Right lobe of liver (tissue), 6 donors: ENCODE measurements around the gene PKD1. TPM values are rescaled to one million over a fixed set of nuclear protein-coding genes. Genes with fewer than 3 reads are reported as not detected.
A peak's percentile ranks its signal among the peaks of the same experiment; 100 is the strongest.

ENCODE experiments used
- ATAC-seq, 4 donors: fragments of 200-7000 bp; cut with Tn5 transposase; one replicate each; pipeline ENCODE4 v1.9.1; 2020; ENCODE audit warnings: mild to moderate bottlenecking in 4 of 4, moderate library complexity in 4 of 4
- DNase-seq, 3 donors: peaks; one replicate each; pipeline ENCODE4 v3.0.0-alpha.2; 2020
- H3K27ac ChIP-seq, 3 donors: fragments of 200-600 bp; one replicate each; pipeline ENCODE4 v1.8.0; 2022
- H3K27me3 ChIP-seq, 2 donors: fragments of 200-600 bp; one replicate each; pipeline ENCODE4 v1.8.0; 2022
- H3K36me3 ChIP-seq, 4 donors: fragments of 200-600 bp; sonication (generic) in 1 of 4; one replicate each; pipeline versions ENCODE4 v1.5.1 to v1.8.0; 2017 to 2022; ENCODE audit warnings: control low read depth in 1 of 4
- H3K4me1 ChIP-seq, 4 donors: fragments of 200-600 bp; sonication (generic) in 1 of 4; one replicate each; pipeline versions ENCODE4 v1.5.1 to v1.8.0; 2017 to 2022; ENCODE audit warnings: control low read depth in 1 of 4
- H3K4me3 ChIP-seq, 3 donors: fragments of 200-600 bp; one replicate each; pipeline ENCODE4 v1.8.0; 2022
- H3K9me3 ChIP-seq, 4 donors: fragments of 200-600 bp; sonication (generic) in 1 of 4; one replicate each; pipeline versions ENCODE4 v1.5.1 to v1.8.0; 2017 to 2022; ENCODE audit warnings: control low read depth in 1 of 4
- POLR2A ChIP-seq: fragments of 450-650 bp; IDR thresholded peaks from one replicate; pipeline ENCODE4 v1.6.1; 2017; ENCODE audit warnings: antibody characterized with exemption, mild to moderate bottlenecking
- WGBS: methylation state at CpG from one replicate; pipeline ENCODE4 v1.1.6; 2018; ENCODE audit warnings: low coverage, low lambda C conversion rate; ENCODE audit not compliant: insufficient coverage; ENCODE audit errors: missing lambda C conversion rate; 5-methylcytosine and 5-hydroxymethylcytosine counted together
- intact Hi-C, 2 donors: fragments of 100-400 bp; cut with DNase I; formaldehyde crosslinking; loops; one replicate each; pipeline versions ENCODE4 v1.11.2 to v1.14.1; 2022
- total RNA-seq, 6 experiments: library from RNA; depleted of rRNA in 2 of 6; stranded (reverse); fragments of >200 nt in 2 of 6; fragmentation: NEBNext Ultra II Directional in 3 of 6; extraction: Animal tissue kit (Norgen Biotek cat#: 25700) in 3 of 6; gene quantifications; one replicate each; pipeline versions ENCODE4 v1.1.0 to v1.2.4, GENCODE V29; 2016 to 2023
- TF ChIP-seq, protein P1 (sequence below), 4 donors: fragments of 200-600 bp in 3 of 4; fragments of 450-650 bp in 1 of 4; IDR thresholded peaks; one replicate each; pipeline versions ENCODE4 v1.5.1 to v1.8.0; 2016 to 2022; ENCODE audit warnings: antibody characterized with exemption in 4 of 4, mild to moderate bottlenecking in 2 of 4
- donor health status: DM: no; HTN: yes; CAD: no.
- donor health status: DM: no; HTN: no; CAD: no.
- donor health status: DM: no; HTN: no; CAD: no.
- donor health status: DM: no; HTN: yes; CAD: no.
- donor health status: DM: no; HTN: yes; CAD: no.

The PKD1 gene
- total RNA-seq, 6 experiments from 2014 or later, result 28.5 to 58.2 (median 42.8) TPM

- no peak overlapping the region for H3K4me3 ChIP-seq
- DNase-seq (no peak), ATAC-seq (no peak)
- H3K36me3 ChIP-seq, result peaks cover 0 to 4% (median 1%) of the 10 kb centered on the region in 4 donors
- H3K27ac ChIP-seq, result no peak overlapping the region
- intact Hi-C loops, result no loop called here
- H3K9me3 ChIP-seq, result no peaks in the 10 kb centered on the region
- WGBS, result no CpG with 5 or more reads among the region's 13 CpGs
- TF ChIP-seq POLR2A, result no peak
- TF ChIP-seq, protein P1, sequence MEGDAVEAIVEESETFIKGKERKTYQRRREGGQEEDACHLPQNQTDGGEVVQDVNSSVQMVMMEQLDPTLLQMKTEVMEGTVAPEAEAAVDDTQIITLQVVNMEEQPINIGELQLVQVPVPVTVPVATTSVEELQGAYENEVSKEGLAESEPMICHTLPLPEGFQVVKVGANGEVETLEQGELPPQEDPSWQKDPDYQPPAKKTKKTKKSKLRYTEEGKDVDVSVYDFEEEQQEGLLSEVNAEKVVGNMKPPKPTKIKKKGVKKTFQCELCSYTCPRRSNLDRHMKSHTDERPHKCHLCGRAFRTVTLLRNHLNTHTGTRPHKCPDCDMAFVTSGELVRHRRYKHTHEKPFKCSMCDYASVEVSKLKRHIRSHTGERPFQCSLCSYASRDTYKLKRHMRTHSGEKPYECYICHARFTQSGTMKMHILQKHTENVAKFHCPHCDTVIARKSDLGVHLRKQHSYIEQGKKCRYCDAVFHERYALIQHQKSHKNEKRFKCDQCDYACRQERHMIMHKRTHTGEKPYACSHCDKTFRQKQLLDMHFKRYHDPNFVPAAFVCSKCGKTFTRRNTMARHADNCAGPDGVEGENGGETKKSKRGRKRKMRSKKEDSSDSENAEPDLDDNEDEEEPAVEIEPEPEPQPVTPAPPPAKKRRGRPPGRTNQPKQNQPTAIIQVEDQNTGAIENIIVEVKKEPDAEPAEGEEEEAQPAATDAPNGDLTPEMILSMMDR (IDR thresholded peaks at IDR 0.05), result no peak
- peaks cover 0 to 69% (median 25%) of the 10 kb centered on the region in 4 donors for H3K4me1 ChIP-seq
- H3K27me3 ChIP-seq, result no peaks in the 10 kb centered on the region
Observed at GRCh38 chr16:2162676-2163118, 27.0 kb upstream of the PKD1 start.

DNA sequence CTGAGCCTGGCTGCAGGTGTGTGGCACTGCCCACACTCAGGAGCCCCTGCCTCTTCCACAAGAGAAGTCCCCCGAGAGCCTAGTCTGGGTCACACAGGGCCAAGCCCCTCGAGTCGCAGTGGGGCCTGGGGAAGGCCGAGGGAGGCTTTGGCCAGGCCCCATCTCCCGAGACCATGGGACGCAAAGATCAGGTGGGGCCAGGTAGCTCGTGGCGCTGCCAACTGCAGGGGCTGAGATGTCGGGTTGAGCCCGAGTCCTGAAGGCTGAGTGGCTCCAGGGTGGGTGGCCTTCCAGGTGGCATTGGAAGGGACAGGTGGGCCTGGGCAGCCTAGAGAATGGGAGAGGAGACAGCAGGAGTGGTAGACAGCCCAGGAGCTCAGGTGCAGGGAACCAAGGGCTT is 26.2 kb upstream of the PKD1 start:
- peak overlapping the region in 1 of 3 donors; percentile 71 for H3K27ac ChIP-seq
- WGBS, result no CpG with 5 or more reads among the region's 10 CpGs
- H3K4me3 ChIP-seq, result no peak overlapping the region
- H3K27me3 ChIP-seq, result no peaks in the 10 kb centered on the region
- no peaks in the 10 kb centered on the region for H3K9me3 ChIP-seq
- ATAC-seq (no peak), DNase-seq (no peak)
- TF ChIP-seq POLR2A, result no peak
- TF ChIP-seq, protein P1 (IDR thresholded peaks at IDR 0.05), result no peak
- peaks cover 0 to 72% (median 27%) of the 10 kb centered on the region in 4 donors for H3K4me1 ChIP-seq
- peaks cover 0 to 3% (median 1%) of the 10 kb centered on the region in 4 donors for H3K36me3 ChIP-seq
- intact Hi-C loops, result no loop called here

DNA sequence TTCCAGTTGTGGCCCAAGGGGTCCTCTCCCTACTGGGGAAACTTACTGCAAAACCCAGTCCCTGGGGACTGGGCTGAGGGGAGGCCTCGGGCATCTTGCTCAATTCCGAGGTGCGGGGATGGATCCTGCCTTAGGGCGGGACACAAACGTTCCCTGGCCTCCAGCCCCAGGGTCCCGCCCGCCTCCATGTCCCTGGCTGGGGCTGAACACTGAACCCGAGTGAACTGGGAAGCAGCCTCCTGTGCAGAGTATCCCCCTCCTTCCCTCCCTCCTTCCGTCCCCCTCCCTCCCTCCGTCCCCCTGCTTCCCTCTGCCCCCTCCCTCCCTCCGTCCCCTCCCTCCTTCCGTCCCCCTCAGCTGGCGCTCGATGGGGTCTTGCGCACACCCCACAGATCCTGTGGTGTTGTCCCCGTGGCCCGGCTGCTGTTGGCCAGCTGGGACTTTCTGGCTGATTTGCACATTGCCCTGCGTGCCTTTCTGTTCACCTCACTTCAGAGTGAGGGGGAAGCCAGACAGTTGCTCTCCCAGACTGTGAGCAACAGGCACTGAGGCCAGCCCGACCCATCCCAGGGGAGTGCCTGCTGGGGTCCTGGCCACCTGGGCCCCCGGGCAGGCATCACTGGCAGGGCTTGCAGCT is 25.3 kb upstream of the PKD1 start:
- 37% methylated on average over 15 of the region's 20 CpGs for WGBS
- intact Hi-C loops, result no loop called here
- H3K4me1 ChIP-seq, result peaks cover 0 to 66% (median 24%) of the 10 kb centered on the region in 4 donors
- H3K9me3 ChIP-seq, result no peaks in the 10 kb centered on the region
- TF ChIP-seq, protein P1 (IDR thresholded peaks at IDR 0.05), result no peak
- TF ChIP-seq POLR2A, result no peak
- peaks cover 0 to 3% (median 1%) of the 10 kb centered on the region in 4 donors for H3K36me3 ChIP-seq
- no peaks in the 10 kb centered on the region for H3K27me3 ChIP-seq
- peak overlapping the region in 2 of 3 donors; percentile 43 to 71 for H3K27ac ChIP-seq
- DNase-seq (peak in 2 of 3 donors; percentile 76 to 83), ATAC-seq (peak in 2 of 4 donors; percentile 10 to 24)
- H3K4me3 ChIP-seq, result no peak overlapping the region

DNA sequence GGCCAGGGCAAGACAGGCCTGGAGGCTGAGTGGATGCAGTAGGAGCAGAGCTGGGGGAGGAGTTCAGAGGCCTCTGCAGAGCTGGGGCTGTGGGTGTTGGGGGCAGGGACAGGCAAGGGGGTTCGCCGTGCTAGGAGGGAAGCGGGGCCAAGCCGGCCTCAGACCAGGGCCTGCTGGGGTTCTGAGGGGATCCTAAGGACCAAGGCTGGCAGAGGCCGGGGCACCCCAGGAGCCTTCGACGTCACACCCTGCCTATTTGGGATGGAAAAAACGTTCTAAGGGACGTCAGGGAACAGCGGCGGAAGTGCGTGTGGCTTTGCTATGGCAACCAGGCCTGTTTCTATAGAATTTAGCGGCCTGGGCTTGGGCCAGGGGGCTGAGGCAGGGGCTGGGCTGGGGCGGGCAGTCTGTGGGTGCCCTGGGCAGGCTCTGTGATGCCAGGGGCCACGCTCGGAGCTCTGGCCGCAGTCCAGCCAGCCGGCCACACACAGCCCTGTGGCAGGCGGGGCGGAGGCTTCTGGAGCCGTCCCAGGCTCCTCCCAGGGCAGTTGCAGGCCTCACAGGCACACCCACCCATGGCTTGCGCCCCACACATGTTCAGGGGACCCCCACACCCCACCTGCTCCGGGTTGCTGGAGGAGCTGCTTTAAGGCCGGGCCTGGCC is 23.6 kb upstream of the PKD1 start:
- intact Hi-C loops, result no loop called here

More for the DNA sequence above, 23.6 kb upstream of the PKD1 start:
- Histone ChIP-seq H3K27ac (peak overlapping the region; percentile 16 to 95 (median 65)), H3K4me3 (peak overlapping the region; percentile 5 to 95 (median 81)), H3K36me3 (no peaks in the 10 kb centered on the region), H3K9me3 (no peaks in the 10 kb centered on the region), H3K4me1 (peaks cover 0 to 62% (median 22%) of the 10 kb centered on the region in 4 donors), H3K27me3 (no peaks in the 10 kb centered on the region)
- peak; percentile 78 to 90 (median 89) for DNase-seq
- 29% methylated on average over 10 of the region's 24 CpGs for WGBS
- TF ChIP-seq, protein P1 (IDR thresholded peaks at IDR 0.05), result no peak
- TF ChIP-seq POLR2A, result no peak
- ATAC-seq, result peak; percentile 5 to 28 (median 24)
